ENCODE results near the gene PDHX.

Gene PDHX

DNA sequence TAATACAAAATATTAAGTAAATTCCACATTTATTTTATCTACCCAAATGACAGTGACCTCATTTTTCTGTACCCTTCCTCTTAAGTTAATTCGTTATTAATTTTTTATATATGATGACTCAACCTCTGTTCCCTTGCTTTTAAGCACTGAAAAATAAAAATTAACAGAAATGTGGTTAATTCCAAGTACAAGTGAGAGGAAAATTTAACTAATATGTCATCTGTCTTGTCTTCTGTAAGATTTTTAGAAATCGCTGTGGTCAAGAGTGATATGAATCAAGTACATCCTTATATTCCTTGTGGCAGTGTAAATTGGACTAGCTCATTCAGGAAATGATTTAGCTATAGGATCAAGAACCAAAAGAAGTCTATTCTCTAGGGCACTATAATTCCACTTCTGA, 74.5 kb downstream of the PDHX start:
- no peak for DNase-seq (ENCODE audit: low read depth in 2 of 2)

DNA sequence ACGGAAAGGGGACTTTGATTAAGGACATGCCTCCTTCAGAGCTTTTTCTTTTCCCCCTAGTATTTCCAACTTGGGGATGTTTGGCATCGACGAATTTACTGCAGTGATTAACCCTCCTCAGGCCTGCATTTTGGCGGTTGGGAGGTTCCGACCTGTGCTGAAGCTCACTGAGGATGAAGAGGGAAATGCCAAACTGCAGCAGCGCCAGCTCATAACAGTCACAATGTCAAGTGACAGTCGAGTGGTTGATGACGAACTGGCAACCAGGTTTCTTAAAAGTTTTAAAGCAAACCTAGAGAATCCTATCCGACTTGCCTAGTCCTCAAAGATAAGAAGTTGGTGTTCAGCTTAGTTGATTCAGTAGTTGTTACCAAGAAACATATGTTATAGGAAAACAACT, 78.4 kb downstream of the PDHX start:
- no peak for DNase-seq (ENCODE audit: low read depth in 2 of 2)

DNA sequence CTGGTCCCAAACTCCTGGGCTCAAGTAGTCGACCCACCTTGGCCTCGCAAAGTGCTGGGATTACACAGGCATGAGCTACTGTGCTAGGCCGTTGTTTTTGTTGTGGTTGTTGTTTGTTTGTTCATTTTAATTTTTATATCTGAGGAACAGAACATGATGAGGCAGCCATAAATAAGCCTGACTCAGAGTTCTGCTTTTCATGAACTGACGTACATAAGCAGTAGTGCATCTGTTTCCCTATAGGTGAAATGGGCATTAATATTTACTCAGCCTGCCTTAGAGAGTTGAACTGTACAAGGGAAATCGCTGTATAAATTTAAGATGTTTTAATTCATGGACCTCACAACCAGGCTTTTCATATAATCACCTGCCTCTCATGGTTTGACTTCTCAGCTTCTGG, 80.5 kb downstream of the PDHX start:
- DNase-seq (ENCODE audit: low read depth in 2 of 2): no peak

DNA sequence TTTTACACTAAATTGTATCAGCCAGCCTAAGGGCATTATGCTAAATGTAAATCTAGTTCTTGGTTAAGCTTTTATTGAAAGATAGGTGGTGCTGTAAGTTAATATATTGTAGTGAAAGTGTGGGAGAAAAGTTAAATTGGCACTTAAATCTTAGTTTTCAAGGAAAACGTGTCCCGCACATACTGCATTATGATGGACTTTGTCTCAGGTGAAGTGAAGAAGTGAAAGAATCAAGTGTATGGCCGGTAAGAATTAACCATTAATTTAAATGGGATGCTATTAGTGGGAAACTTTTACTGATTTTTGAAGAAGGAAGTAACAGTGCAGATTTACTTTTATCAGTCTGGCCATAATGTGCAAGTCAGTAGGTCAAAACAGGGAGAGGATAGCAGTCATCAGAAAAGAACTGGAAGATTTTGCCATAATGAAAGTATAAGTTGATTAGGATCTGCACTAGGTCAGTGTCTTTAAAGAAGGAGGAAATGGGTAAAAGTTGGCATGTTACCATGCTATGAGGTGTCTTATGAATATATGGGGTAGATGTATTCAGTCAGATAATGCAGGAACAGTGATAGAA, 81.6 kb downstream of the PDHX start:
- no peak for DNase-seq (ENCODE audit: low read depth in 2 of 2)

DNA sequence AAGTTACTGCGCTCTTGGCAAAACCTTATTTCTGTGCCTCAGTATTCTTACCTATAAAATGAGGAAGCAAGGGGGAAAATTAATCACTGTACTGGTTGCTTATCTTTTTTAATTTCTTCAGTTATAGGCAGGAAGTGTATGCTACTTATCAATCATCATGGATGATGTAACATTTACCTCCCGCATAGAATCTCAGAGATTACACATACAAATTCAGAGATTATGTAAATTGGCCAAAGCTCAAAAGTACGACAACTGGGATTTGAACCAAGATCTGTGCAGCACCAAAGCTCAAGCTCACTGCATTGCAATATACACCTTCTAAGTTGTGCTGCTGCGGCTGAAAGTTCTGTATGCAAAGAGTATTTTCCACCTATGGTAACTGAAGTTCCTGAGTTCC, 83.0 kb downstream of the PDHX start:
- no peak for DNase-seq (ENCODE audit: low read depth in 2 of 2)

DNA sequence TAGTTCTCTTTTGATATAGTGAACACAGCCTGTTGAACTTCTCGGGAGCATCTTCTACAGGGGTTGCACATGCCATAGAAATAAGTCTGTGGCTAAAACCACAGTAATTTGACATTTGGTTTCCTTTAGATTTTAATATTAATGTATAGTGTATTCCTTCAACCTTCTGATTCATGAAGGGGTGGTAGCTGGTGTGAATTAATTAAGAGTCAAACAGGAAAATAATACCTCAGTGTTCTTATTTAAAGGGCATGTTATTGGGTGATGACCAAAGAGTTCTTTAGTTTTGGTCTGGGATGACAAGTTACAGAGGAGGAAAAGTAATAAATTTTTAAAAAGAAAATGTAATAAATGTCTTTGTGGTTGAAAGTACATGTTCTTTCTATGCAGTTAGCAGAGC, 86.8 kb downstream of the PDHX start:
- no peak for DNase-seq (ENCODE audit: low read depth in 2 of 2)

DNA sequence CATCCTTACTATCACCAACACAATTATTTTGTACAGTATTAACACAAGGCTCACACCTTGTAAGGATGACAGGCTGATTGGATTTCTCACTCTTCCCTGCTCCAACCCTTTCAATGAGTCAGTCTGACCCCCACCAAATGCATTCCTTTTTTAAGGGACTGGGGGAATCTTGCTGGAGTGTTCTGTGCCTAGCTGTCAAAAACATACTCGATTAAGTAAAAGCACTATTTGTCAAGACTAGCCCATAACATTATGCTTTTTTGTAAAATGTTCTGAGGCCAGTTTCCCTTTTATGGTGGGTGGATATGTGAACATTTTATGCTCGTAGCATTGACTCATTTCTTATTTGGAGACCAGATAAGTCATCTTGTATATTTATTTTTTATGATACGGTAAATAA, 87.2 kb downstream of the PDHX start:
- DNase-seq (ENCODE audit: low read depth in 2 of 2): no peak

DNA sequence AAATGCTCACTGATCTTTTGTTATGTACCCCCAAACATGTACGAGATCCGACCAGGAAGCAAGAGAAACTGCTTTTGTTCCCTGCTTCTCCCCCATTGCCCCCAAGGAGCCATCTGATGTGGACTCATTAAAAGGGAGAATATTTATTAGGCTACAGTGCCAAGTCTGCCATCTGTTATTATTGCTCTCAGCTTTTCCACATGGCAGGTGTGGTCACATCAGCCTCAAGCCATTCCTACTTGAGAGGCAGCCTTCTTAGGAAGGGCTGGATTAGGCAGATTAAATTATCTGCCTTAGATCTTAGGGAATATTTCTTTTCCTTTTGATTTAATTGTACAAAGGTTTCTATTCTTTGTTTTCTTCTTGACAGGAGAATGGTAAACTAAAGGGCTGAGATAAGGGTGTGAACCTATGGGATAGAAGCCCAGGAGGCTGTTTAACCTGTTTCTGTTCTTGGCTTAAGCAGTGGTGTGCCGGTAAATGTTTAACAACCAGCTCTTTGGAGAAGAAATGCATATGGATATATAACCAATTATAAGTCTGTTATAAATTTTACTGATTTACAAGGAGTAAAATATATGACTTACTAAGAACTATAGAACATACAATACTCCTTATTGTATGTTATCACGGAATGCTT, 88.8 kb downstream of the PDHX start:
- DNase-seq (ENCODE audit: low read depth in 2 of 2): no peak

DNA sequence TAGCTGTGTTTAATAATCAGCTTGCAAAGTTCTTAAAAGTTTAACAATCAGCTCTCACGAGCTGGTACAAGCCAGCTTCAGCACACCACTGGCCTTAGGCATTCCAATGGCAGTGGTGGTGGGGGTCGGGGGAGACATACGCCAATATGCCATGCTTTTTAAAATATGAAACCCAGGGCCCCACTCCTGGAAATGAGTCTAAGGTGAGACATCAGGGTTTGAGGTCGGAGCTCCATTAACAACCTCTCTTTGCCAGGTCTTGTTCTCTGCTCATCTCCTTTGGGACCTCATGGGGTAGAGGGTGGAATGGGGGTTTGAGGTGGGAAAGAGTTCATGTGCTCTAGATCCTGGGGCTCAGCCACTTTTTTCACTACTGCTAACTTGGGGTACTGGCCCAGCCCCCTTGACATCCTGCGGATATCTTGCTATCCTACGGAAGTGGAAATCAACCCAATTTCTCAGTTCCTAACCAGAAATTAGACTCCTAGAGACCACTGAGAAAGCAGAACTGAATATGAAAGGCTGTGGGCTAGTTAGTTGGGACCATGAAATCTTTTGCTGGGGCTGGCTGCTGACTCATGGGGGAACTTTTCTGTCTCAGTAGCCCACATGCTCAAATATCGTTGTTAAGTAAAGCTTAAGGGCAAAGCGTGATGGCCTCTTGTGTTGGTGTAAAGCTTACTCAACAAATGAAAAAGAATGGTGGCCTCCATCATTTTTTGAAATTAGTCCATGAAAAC, 90.1 kb downstream of the PDHX start:
- no peak for DNase-seq (ENCODE audit: low read depth in 2 of 2)

DNA sequence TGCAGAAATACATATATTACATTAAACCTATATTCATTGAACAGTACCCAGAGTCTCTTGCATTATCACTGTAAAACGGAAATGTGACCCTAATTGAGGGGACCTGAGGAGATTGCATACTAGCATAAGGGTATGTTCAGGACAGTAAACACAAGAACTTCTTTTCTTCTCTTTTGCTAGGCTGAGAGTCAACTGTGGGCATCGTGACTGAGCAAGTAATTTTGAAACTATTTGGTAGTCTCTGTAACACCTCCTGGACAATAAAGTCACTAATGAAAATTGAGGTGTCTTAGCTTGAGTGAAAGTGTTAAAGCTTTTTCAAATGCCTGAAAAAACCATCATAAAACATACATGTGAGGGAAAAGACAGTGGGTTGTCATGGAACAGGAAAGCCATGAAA, 90.9 kb downstream of the PDHX start:
- DNase-seq (ENCODE audit: low read depth in 2 of 2): no peak

DNA sequence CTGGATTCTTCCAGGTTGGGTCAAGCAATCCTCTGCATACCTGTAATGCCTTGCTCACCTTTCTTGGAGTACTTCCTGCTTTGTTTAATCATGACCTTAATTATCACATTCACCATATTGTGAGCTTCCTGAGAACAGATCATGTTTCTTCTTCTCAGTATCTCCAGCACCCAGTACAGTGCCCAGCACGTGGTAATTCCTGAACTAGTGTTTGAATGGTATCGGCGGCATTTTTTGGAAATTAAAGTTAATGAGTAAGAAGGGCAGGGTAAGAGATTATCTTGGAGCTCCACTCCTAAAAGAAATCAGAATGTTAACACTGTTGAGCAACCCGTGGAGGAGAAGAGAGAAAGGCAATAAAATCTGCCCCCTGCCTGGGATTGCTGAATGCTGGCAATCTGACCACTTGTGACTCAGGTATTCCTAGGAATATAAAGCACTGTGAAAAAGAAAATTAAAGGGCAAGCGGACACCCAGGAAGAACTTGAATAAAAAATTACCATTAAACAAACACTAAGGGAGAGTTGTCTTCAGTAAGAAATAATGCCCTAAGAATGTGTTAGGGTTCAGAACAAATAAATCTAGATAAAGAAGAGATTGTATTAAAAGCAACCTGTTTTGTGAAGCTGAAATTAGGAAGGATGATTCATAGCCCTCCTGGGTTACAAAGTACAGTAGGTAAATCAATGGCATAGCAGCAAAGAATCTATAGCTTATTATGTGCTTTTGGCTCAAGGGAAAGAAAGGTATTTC, 92.9 kb downstream of the PDHX start:
- no peak for DNase-seq (ENCODE audit: low read depth in 2 of 2)

DNA sequence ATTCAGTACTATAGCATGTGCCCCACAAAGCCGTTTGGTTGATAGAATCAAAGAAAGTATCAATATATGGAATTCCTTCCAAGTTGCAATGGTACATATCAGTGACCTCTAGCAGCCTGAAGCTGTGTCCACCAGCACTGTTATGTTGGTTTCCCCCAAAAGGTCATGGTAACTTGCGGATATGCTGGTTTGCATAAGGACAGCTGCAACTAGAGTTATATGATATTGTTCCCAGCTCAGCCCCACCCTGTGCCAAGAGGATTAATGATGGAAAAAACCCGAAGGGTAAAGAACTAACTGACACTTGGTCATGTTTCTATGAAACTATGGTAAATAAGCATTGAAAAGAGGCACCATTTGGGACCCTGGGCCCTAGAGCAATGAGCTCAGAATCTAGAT, 93.5 kb downstream of the PDHX start:
- DNase-seq (ENCODE audit: low read depth in 2 of 2): no peak

DNA sequence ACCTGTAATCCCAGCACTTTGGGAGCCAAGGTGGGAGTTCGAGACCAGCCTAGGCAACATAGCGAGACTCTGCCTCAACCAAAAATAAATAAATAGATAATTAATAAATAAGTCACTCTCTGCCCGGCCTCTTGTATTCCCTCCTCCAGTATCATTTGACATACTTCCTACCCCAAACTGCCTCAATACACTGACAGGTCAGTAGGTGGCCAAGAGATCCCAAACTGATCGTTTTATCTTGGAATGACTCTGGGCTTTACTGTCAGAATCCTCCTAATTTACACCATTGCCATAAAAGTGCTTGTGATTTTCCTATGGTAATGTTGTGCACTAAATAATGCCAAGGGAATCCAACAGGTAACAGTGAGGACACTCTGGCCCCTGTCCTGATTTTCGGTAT, 94.2 kb downstream of the PDHX start:
- no peak for DNase-seq (ENCODE audit: low read depth in 2 of 2)

DNA sequence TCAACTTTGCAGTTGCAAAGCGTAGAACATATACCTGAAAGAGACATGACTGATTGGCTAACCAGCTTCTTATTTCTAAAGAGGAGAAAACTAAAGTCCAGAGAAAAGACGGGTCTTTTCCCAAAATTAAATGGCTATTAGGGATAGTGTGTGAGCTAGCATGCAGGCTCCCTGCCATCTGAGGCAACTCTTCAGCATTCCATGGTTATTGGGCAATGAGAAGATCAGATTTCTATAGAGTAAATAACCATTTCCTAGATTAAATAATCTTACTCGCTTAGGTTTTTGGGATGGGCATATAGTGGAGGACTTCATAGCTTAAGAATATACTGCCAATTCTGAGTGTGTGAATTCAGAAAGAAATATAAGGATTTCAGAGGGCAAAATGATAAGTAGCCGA, 95.0 kb downstream of the PDHX start:
- DNase-seq (ENCODE audit: low read depth in 2 of 2): no peak

DNA sequence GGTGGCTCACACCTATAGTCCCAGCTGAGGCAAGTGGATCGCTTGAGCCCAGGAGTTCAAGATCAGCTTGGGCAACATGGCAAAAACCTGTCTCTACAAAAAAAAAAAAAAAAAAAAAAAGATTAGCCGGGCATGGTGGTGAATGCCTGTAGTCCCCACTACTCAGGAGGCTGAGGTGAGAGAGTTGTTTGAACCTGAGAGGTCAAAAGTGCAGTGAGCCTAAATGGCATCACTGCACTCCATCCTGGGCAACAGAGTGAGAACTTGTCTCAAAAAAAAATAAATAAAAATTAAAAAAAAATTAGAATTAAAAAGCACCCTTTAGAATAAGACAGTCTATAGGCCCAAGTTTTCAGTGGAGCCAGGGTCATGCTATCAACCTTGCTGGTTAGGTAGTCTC, 95.5 kb downstream of the PDHX start:
- no peak for DNase-seq (ENCODE audit: low read depth in 2 of 2)

DNA sequence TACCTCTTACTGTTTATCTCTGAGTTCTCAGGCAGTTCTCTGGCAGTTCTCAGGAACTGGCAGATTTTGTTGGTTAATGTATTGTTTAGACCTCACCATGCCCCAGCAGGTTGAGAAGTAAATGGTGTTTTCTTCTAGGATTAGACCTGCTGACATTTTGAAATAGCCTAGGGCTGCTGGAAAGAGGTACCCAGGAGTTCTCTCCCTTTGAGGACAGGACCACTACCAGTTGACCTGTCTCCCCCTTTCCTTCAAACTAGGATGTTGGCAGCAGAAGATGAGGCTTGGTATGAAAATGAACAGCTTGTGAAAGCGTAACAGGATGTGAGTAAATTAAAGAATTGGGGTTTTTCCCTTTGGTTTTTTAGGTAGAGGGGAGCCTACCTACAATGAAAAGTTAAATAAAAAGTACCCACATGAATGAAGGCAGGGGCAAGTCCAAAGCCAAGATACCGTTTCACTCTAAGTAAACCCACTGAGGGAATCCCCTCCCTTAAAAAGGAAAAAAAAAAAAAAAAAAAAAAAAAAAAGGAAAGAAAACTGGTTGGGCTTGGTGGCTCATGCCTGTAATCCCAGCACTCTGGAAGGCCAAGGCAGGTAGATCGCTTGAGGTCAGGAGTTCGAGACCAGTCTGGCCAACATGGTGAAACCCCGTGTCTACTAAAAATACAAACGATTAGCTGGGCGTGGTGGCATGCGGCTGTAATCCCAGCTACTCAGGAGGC, 96.2 kb downstream of the PDHX start:
- no peak for DNase-seq (ENCODE audit: low read depth in 2 of 2)

DNA sequence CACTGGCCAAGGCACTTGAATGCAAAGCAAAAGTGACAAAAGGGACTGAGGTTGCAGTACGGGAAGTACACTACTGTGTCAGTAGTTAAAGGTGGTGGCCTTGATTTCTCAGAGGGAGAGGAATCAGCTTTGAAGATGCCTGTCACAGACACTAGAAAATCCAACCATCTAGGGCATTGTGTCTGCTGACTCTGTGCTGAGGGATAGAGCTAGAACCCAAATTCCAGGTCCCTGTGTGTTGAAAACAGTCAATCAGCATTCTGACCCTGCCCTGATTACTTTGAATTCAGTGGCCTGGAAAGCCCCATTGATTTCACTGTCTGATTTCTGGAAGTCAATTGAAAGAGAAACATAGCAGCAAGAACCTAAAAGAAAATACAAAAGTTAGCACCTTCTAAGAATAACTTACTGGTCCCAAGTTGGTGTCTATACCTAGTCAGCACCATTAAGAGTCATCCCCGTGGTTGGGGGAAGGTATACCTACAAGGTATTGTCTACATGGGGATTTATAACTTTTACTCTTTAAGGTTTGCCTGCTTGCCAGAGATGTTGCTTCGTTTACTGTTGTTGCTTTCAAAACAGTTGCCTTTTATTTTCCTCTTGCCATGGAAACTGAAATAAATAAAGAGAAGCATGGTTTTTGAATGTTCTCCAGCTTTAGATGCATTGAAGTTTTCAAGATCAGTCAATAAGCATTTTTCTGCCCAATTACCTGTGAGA, 97.3 kb downstream of the PDHX start:
- DNase-seq (ENCODE audit: low read depth in 2 of 2): no peak

DNA sequence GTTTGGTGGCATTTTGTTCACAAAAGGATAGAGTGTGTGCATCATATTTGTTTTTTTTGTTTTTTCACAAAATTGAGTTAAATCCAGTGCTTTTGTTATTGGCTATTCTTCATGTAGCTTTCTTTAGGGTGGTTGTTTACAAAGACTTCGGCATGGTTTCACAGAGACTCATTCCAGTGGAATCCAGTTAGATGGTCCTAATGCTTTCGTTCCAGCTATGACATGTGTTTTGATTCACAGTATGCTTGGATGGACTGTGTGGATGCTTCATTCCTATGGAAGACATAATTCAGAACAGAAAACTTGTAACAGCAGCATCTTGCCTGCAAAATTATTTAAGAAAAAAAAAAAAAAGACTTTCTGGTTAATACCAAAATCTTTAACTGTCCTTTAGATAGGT, 97.9 kb downstream of the PDHX start:
- no peak for DNase-seq (ENCODE audit: low read depth in 2 of 2)

DNA sequence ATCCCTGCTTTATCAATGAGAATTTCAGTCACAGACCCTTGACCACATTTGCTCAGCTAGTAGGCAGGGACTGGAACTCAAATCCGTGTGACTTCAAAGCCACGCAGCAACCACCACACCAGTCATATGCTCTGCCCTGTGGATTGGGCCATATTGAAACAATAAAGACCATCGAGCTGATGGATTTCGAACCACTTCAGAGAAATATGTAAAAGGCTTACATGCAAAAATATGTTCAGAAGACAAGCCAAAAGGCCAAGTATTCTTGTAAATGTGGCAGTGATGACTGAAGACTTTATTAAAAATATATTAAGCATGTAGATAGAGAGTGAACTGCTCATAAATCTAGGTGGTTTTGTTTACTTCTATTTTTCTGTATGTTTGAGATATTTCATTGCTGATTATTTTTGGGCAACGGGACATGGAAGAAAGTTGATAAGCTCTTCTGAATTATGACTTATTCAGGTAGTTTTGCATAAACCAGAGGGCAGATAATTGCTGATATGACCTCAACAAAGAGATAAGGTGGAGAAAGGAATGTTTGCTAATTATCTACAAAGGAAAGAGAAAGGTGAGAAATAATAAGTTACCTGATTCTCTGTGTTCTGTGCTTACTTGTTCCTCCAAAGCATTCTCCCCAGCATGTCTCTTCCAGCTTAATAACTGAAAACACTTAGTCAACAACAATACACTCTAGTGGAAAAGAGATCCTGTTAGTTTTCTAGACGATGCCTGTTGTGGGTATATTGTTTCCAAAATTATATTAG, 99.4 kb downstream of the PDHX start:
- DNase-seq (ENCODE audit: low read depth in 2 of 2): no peak

DNA sequence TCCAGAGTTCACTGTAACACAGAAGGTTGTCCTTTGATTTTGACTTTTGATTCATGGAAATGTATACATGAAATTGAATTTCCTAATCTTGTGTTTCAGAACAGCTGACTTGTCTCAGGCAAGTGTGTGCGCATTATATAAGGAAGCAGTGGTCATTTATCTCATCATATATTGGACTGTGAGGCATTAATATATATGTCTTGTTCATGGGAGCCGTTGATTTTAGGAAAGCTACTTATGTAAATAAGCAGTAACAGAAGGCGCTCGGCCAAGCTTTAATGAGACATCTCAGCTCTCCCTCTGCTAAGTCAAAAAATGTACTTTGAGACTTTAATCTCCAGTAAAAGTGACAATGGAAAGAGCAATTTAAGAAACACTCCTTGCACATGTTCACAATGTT, 100.5 kb downstream of the PDHX start:
- DNase-seq (ENCODE audit: low read depth in 2 of 2): no peak

Data from stimulated activated CD8-positive, alpha-beta memory T cell treated with anti-CD3 and anti-CD28 coated beads, Interleukin-7, amount 100 ng/mL, for 1 hour (primary cell).